ENCODE measurements around the gene QSER1. TPM values are rescaled to one million over a fixed set of nuclear protein-coding genes. Genes with fewer than 3 reads are reported as not detected.

QSER1 gene
- total and polyA plus RNA-seq, 4 donors = 2.4 to 12.6 (median 7.1) TPM

DNA sequence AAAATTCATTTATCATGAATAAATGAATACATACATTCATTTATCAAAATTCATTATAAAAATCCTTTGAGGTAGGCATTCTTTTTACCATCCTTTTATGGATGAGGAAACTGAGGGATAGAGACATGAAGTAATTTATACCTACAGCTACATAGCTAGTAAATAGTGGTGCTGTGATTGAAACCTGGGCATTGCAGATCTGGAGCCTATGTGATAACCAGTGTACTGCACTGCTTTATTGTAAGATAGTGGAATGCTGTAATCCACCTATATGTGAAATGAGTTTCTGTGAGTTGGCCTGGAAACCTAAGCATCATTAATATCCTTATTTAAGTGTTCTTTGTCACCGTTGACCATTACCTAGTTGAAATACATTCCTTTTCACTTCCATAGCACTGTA is 4.5 kb downstream of the QSER1 start (continued):
- TF ChIP-seq REST (IDR thresholded peaks at IDR 0.05) (no peak), EGR1 (IDR thresholded peaks at IDR 0.05; ENCODE audit: low read depth in 2 of 2) (no peak)

DNA sequence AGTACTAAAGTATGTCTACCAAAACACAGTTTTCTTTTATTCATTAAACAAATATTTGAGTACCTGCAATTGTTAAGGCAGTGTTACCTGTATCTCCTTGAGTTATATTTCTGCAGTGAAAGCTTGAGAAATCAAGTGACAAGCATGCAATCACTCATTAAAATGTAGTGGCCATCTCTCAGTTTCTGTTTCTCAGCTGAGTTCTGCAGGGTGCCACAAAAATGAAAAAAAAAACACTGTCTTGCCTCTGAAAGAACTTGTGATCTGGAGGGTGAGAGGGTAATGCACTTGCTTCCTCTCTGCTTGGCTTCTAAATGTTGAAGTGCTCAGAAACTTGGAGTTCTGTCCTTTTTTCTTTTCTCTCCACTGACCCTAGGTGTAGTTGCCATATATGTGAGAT is 6.8 kb downstream of the QSER1 start:
- Histone ChIP-seq H3K27me3 (ENCODE audit: control insufficient read depth in 4 of 4, insufficient read depth in 4 of 4, low read length in 3 of 4) (no peaks in the 10 kb centered on the region), H3K4me3 (ENCODE audit: low read depth in 1 of 3, low read length in 3 of 3) (no peak overlapping the region), H3K36me3 (ENCODE audit: control insufficient read depth in 4 of 4, insufficient read depth in 3 of 4, low read depth in 1 of 4, low read length in 3 of 4) (no peaks in the 10 kb centered on the region), H3K9me3 (ENCODE audit: control insufficient read depth in 4 of 4, low read length in 3 of 4) (no peaks in the 10 kb centered on the region), H3K9ac (ENCODE audit: low read depth in 1 of 2, low read length in 2 of 2) (no peak overlapping the region), H3K27ac (ENCODE audit: low read depth in 1 of 2, low read length in 2 of 2) (no peak overlapping the region), H3K4me1 (ENCODE audit: control insufficient read depth in 4 of 4, insufficient read depth in 4 of 4, low read length in 3 of 4) (peaks cover 0 to 6% (median 0%) of the 10 kb centered on the region in 4 donors)
- no peak for TF ChIP-seq FOXA1 (IDR thresholded peaks at IDR 0.05)
- no peak for TF ChIP-seq YY1 (IDR thresholded peaks at IDR 0.05)
- TF ChIP-seq GABPA (IDR thresholded peaks at IDR 0.05 in 1 of 2, conservative IDR thresholded peaks at IDR 0.05 in 1 of 2) = no peak
- TF ChIP-seq, protein P1, sequence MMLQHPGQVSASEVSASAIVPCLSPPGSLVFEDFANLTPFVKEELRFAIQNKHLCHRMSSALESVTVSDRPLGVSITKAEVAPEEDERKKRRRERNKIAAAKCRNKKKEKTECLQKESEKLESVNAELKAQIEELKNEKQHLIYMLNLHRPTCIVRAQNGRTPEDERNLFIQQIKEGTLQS (IDR thresholded peaks at IDR 0.05) = no peak
- TF ChIP-seq HNF4A (conservative IDR thresholded peaks at IDR 0.05) = no peak
- TF ChIP-seq, protein P2, sequence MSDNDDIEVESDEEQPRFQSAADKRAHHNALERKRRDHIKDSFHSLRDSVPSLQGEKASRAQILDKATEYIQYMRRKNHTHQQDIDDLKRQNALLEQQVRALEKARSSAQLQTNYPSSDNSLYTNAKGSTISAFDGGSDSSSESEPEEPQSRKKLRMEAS (IDR thresholded peaks at IDR 0.05) = no peak
- TF ChIP-seq HNF4G (IDR thresholded peaks at IDR 0.05) = no peak
- no peak for TF ChIP-seq RAD21 (IDR thresholded peaks at IDR 0.05)
- TF ChIP-seq RXRA (IDR thresholded peaks at IDR 0.05) = no peak
- no peak for TF ChIP-seq REST (IDR thresholded peaks at IDR 0.05)
- TF ChIP-seq NR2F2 (IDR thresholded peaks at IDR 0.05) = no peak
- TF ChIP-seq JUND (IDR thresholded peaks at IDR 0.05) = no peak
- TF ChIP-seq EGR1 (IDR thresholded peaks at IDR 0.05; ENCODE audit: low read depth in 2 of 2) = no peak
- no peak for TF ChIP-seq FOXA2 (IDR thresholded peaks at IDR 0.05)
- TF ChIP-seq TAF1 (conservative IDR thresholded peaks at IDR 0.05) = no peak
- TF ChIP-seq, protein P3, sequence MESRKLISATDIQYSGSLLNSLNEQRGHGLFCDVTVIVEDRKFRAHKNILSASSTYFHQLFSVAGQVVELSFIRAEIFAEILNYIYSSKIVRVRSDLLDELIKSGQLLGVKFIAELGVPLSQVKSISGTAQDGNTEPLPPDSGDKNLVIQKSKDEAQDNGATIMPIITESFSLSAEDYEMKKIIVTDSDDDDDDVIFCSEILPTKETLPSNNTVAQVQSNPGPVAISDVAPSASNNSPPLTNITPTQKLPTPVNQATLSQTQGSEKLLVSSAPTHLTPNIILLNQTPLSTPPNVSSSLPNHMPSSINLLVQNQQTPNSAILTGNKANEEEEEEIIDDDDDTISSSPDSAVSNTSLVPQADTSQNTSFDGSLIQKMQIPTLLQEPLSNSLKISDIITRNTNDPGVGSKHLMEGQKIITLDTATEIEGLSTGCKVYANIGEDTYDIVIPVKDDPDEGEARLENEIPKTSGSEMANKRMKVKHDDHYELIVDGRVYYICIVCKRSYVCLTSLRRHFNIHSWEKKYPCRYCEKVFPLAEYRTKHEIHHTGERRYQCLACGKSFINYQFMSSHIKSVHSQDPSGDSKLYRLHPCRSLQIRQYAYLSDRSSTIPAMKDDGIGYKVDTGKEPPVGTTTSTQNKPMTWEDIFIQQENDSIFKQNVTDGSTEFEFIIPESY (IDR thresholded peaks at IDR 0.05) = no peak
- TF ChIP-seq SP1 (IDR thresholded peaks at IDR 0.05) = no peak
- no peak for TF ChIP-seq CTCF (IDR thresholded peaks at IDR 0.05; ENCODE audit: low read depth, low read length, missing input control)
- no peak for DNase-seq (ENCODE audit: low spot score)

Measured in liver (tissue), 9 donors.